Hematopoietic multipotent progenitor cell treated with erythropoietin and hydrocortisone succinate and interleukin-3 and kit ligand, for 6 days (in vitro differentiated cells): ENCODE data around the gene CLSTN3.

Source experiments
- DNase-seq: peaks from one replicate; pipeline ENCODE4 v3.0.0-alpha.2; 2015

CLSTN3 gene

GRCh38 chr12:7129872-7130691 is at the start of gene CLSTN3:
Gene CLSTN3 (plus strand): TSS chr12:7130371. CDS start chr12:7130649, 278 bp downstream.
- DNase-seq: peak; percentile 80

- no peak for DNase-seq
Observed at GRCh38 chr12:7081037-7081436, 49.1 kb upstream of the CLSTN3 start.

GRCh38 chr12:7083125-7083524 is 47.0 kb upstream of the CLSTN3 start:
- no peak for DNase-seq

- DNase-seq: no peak
Observed at GRCh38 chr12:7089196-7089871, 40.8 kb upstream of the CLSTN3 start.

- no peak for DNase-seq
Observed at GRCh38 chr12:7090222-7090998, 39.8 kb upstream of the CLSTN3 start.

- DNase-seq: no peak
Observed at GRCh38 chr12:7091171-7091570, 39.0 kb upstream of the CLSTN3 start.

GRCh38 chr12:7091660-7092228 is 38.4 kb upstream of the CLSTN3 start:
- no peak for DNase-seq

- peak; percentile 78 for DNase-seq
Observed at GRCh38 chr12:7092229-7092985, 37.8 kb upstream of the CLSTN3 start, which contains the start of gene C1R. Gene C1R (minus strand): TSS chr12:7092445. CDS start chr12:7092388, 57 bp downstream.

GRCh38 chr12:7092986-7093460 is 37.1 kb upstream of the CLSTN3 start:
- DNase-seq: no peak

- DNase-seq: no peak
Observed at GRCh38 chr12:7093486-7093885, 36.7 kb upstream of the CLSTN3 start.

- DNase-seq: no peak
Observed at GRCh38 chr12:7093892-7094291, 36.3 kb upstream of the CLSTN3 start.

GRCh38 chr12:7096006-7096932 is 33.9 kb upstream of the CLSTN3 start:
- DNase-seq: no peak

- no peak for DNase-seq
Observed at GRCh38 chr12:7096979-7097378, 33.2 kb upstream of the CLSTN3 start.

- no peak for DNase-seq
Observed at GRCh38 chr12:7099290-7099996, 30.7 kb upstream of the CLSTN3 start.

GRCh38 chr12:7100239-7100638 is 29.9 kb upstream of the CLSTN3 start:
- DNase-seq: no peak

GRCh38 chr12:7101047-7101693 is 29.0 kb upstream of the CLSTN3 start:
- no peak for DNase-seq

GRCh38 chr12:7101694-7102131 is 28.5 kb upstream of the CLSTN3 start:
- DNase-seq: no peak

- DNase-seq: no peak
Observed at GRCh38 chr12:7102582-7102981, 27.6 kb upstream of the CLSTN3 start.

GRCh38 chr12:7103837-7104584 is 26.2 kb upstream of the CLSTN3 start:
- DNase-seq: no peak
